ENCODE data around the gene DNAI4. TPM values are rescaled to one million over a fixed set of nuclear protein-coding genes. Genes with fewer than 3 reads are reported as not detected.

DNAI4 gene
- total RNA-seq, 2 experiments from 2014 or later: 1.9 to 10.2 TPM

- peak overlapping the region; percentile 81 for H3K4me2 ChIP-seq (ENCODE audit: low read length)
- no peaks in the 10 kb centered on the region for H3K9me2 ChIP-seq (ENCODE audit: insufficient read depth, low read length)
- H3K79me2 ChIP-seq (ENCODE audit: insufficient read depth, low read depth, low read length): peaks cover 94% of the 10 kb centered on the region
- peak overlapping the region; percentile 62; the same call in 1 of the 2 replicates for H2AFZ ChIP-seq (ENCODE audit: low read length)
- peaks cover 61% of the 10 kb centered on the region for H3K36me3 ChIP-seq (ENCODE audit: insufficient read depth, low read length)
- TF ChIP-seq CTCF (conservative IDR thresholded peaks at IDR 0.05; ENCODE audit: low read length) (peak; percentile 36; the same call in 1 of the 2 replicates), EZH2phosphoT487 (IDR thresholded peaks at IDR 0.05; ENCODE audit: borderline replicate concordance, low read depth, low read length) (no peak)
- peak; percentile 96 for DNase-seq (ENCODE audit: low spot score)
- peaks cover 4% of the 10 kb centered on the region; the same call in 1 of the 2 replicates for H3K9me3 ChIP-seq (ENCODE audit: low read length)
- intact Hi-C loops (cut with micrococcal nuclease; ENCODE audit: unreplicated experiment): loop anchor here (1.0 to 10.0 kb wide), 7 partner anchors 52 to 755 kb away; partner anchors contain the start of genes GADD45A, SERBP1 and SLC35D1
- H4K20me1 ChIP-seq (ENCODE audit: insufficient read depth, low read length): peaks cover 27% of the 10 kb centered on the region; the same call in 1 of the 2 replicates
- H3K4me3 ChIP-seq (ENCODE audit: low read depth, low read length, poor library complexity, severe bottlenecking): peak overlapping the region; percentile 98
- peak overlapping the region; percentile 86 for H3K27ac ChIP-seq (ENCODE audit: low read depth, low read length, poor library complexity, severe bottlenecking)
- CTCF ChIA-PET (ENCODE audit: unreplicated experiment): no interaction called here
- BruUV-seq (replicated peaks): no TSS peak
- POLR2A ChIA-PET: interaction anchor here (0.7 to 1.4 kb wide), 8 partner anchors 16 to 207 kb away, joined by 3 to 6 read pairs (median 3); no protein-coding TSS in a partner anchor
- peaks cover 60% of the 10 kb centered on the region for H3K4me1 ChIP-seq (ENCODE audit: insufficient read depth, low read length, poor library complexity, severe bottlenecking)
These were observed 5.6 kb upstream of the DNAI4 start for GRCh38 chr1:66929999-66930822.

- BruUV-seq (replicated peaks): no TSS peak
- Histone ChIP-seq H3K36me3 (ENCODE audit: insufficient read depth, low read length) (peaks cover 56% of the 10 kb centered on the region), H3K27ac (ENCODE audit: low read depth, low read length, poor library complexity, severe bottlenecking) (peak overlapping the region; percentile 48), H3K4me2 (ENCODE audit: low read length) (peak overlapping the region; percentile 81), H3K4me1 (ENCODE audit: insufficient read depth, low read length, poor library complexity, severe bottlenecking) (peaks cover 55% of the 10 kb centered on the region), H2AFZ (ENCODE audit: low read length) (no peak overlapping the region), H3K9me3 (ENCODE audit: low read length) (no peaks in the 10 kb centered on the region), H4K20me1 (ENCODE audit: insufficient read depth, low read length) (peaks cover 23% of the 10 kb centered on the region; the same call in 1 of the 2 replicates), H3K4me3 (ENCODE audit: low read depth, low read length, poor library complexity, severe bottlenecking) (peak overlapping the region; percentile 98), H3K79me2 (ENCODE audit: insufficient read depth, low read depth, low read length) (peaks cover 89% of the 10 kb centered on the region), H3K9me2 (ENCODE audit: insufficient read depth, low read length) (no peaks in the 10 kb centered on the region)
- intact Hi-C loops (cut with micrococcal nuclease; ENCODE audit: unreplicated experiment): loop anchor here (1.0 to 10.0 kb wide), 2 partner anchors 220 to 755 kb away; partner anchors contain the start of gene GADD45A
- DNase-seq (ENCODE audit: low spot score): no peak
- POLR2A ChIA-PET: interaction anchor here (1.2 kb wide), 1 partner anchor 160 kb away, joined by 3 read pairs; no protein-coding TSS in a partner anchor
- TF ChIP-seq CTCF (conservative IDR thresholded peaks at IDR 0.05; ENCODE audit: low read length): no peak
- no peak for TF ChIP-seq EZH2phosphoT487 (IDR thresholded peaks at IDR 0.05; ENCODE audit: borderline replicate concordance, low read depth, low read length)
- CTCF ChIA-PET (ENCODE audit: unreplicated experiment): no interaction called here
These were observed 5.0 kb upstream of the DNAI4 start for GRCh38 chr1:66929691-66929998.
